ENCODE data around the gene TRIOBP.

TRIOBP gene

GRCh38 chr22:37764622-37765021 is 67.8 kb downstream of the TRIOBP start:
- DNase-seq (ENCODE audit: low spot score in 2 of 2): no peak

GRCh38 chr22:37765498-37765897 is 68.7 kb downstream of the TRIOBP start:
- in situ Hi-C loops (cut with MboI; ENCODE audit: low sequenced_read_pairs): no loop called here

More at GRCh38 chr22:37764622-37765021, 67.8 kb downstream of the TRIOBP start:
- no peaks in the 10 kb centered on the region for H3K27me3 ChIP-seq (ENCODE audit: low read depth)
- in situ Hi-C loops (cut with MboI; ENCODE audit: low sequenced_read_pairs): no loop called here
- H3K4me1 ChIP-seq: no peaks in the 10 kb centered on the region
- no peak overlapping the region for H3K4me3 ChIP-seq
- H3K9me3 ChIP-seq: no peaks in the 10 kb centered on the region
- H3K36me3 ChIP-seq (replicated peaks): peaks cover 8% of the 10 kb centered on the region

GRCh38 chr22:37765953-37766576 is 69.2 kb downstream of the TRIOBP start:
- no peak overlapping the region for H3K4me3 ChIP-seq
- H3K36me3 ChIP-seq (replicated peaks): peaks cover 2% of the 10 kb centered on the region
- H3K4me1 ChIP-seq: no peaks in the 10 kb centered on the region
- H3K27me3 ChIP-seq (ENCODE audit: low read depth): no peaks in the 10 kb centered on the region
- in situ Hi-C loops (cut with MboI; ENCODE audit: low sequenced_read_pairs): no loop called here
- no peak for DNase-seq (ENCODE audit: low spot score in 2 of 2)
- no peaks in the 10 kb centered on the region for H3K9me3 ChIP-seq

More at GRCh38 chr22:37765498-37765897, 68.7 kb downstream of the TRIOBP start:
- no peaks in the 10 kb centered on the region for H3K9me3 ChIP-seq
- no peaks in the 10 kb centered on the region for H3K4me1 ChIP-seq
- H3K4me3 ChIP-seq: no peak overlapping the region
- H3K27me3 ChIP-seq (ENCODE audit: low read depth): no peaks in the 10 kb centered on the region
- no peak for DNase-seq (ENCODE audit: low spot score in 2 of 2)
- no peaks in the 10 kb centered on the region; the same call in none of the 2 replicates for H3K36me3 ChIP-seq (replicated peaks)

GRCh38 chr22:37768273-37768672 is 71.4 kb downstream of the TRIOBP start:
- no peaks in the 10 kb centered on the region for H3K27me3 ChIP-seq (ENCODE audit: low read depth)
- H3K9me3 ChIP-seq: no peaks in the 10 kb centered on the region
- peaks cover 13% of the 10 kb centered on the region for H3K36me3 ChIP-seq (replicated peaks)
- peak in 1 of 2 experiments; percentile 37 for DNase-seq (ENCODE audit: low spot score in 2 of 2)
- H3K4me1 ChIP-seq: no peaks in the 10 kb centered on the region
- in situ Hi-C loops (cut with MboI; ENCODE audit: low sequenced_read_pairs): no loop called here
- no peak overlapping the region for H3K4me3 ChIP-seq

- no peak overlapping the region for H3K4me3 ChIP-seq
- no peaks in the 10 kb centered on the region for H3K4me1 ChIP-seq
- no peak for DNase-seq (ENCODE audit: low spot score in 2 of 2)
- no peaks in the 10 kb centered on the region for H3K9me3 ChIP-seq
- H3K27me3 ChIP-seq (ENCODE audit: low read depth): no peaks in the 10 kb centered on the region
- peaks cover 13% of the 10 kb centered on the region for H3K36me3 ChIP-seq (replicated peaks)
- in situ Hi-C loops (cut with MboI; ENCODE audit: low sequenced_read_pairs): no loop called here
Observed at GRCh38 chr22:37769056-37769455, 72.2 kb downstream of the TRIOBP start.

- Histone ChIP-seq H3K4me3 (no peak overlapping the region), H3K9me3 (no peaks in the 10 kb centered on the region), H3K4me1 (no peaks in the 10 kb centered on the region), H3K36me3 (replicated peaks) (peaks cover 13% of the 10 kb centered on the region), H3K27me3 (ENCODE audit: low read depth) (no peaks in the 10 kb centered on the region)
- DNase-seq (ENCODE audit: low spot score in 2 of 2): no peak
- in situ Hi-C loops (cut with MboI; ENCODE audit: low sequenced_read_pairs): no loop called here
Observed at GRCh38 chr22:37771081-37771480, 74.2 kb downstream of the TRIOBP start.

- peaks cover 13% of the 10 kb centered on the region for H3K36me3 ChIP-seq (replicated peaks)
- no peaks in the 10 kb centered on the region for H3K27me3 ChIP-seq (ENCODE audit: low read depth)
- DNase-seq (ENCODE audit: low spot score in 2 of 2): no peak
- peaks cover 4% of the 10 kb centered on the region for H3K4me1 ChIP-seq
- in situ Hi-C loops (cut with MboI; ENCODE audit: low sequenced_read_pairs): no loop called here
- no peak overlapping the region for H3K4me3 ChIP-seq
- no peaks in the 10 kb centered on the region for H3K9me3 ChIP-seq
Observed at GRCh38 chr22:37771702-37772427, 75.0 kb downstream of the TRIOBP start.

- Histone ChIP-seq H3K36me3 (replicated peaks) (peaks cover 13% of the 10 kb centered on the region), H3K9me3 (no peaks in the 10 kb centered on the region), H3K4me1 (peaks cover 10% of the 10 kb centered on the region), H3K27me3 (ENCODE audit: low read depth) (no peaks in the 10 kb centered on the region), H3K4me3 (no peak overlapping the region)
- no peak for DNase-seq (ENCODE audit: low spot score in 2 of 2)
- in situ Hi-C loops (cut with MboI; ENCODE audit: low sequenced_read_pairs): no loop called here
Observed at GRCh38 chr22:37774728-37775127, 77.9 kb downstream of the TRIOBP start.

GRCh38 chr22:37775785-37776638 is 79.2 kb downstream of the TRIOBP start:
- H3K36me3 ChIP-seq (replicated peaks): peaks cover 11% of the 10 kb centered on the region
- no peak overlapping the region for H3K4me3 ChIP-seq
- no peaks in the 10 kb centered on the region for H3K9me3 ChIP-seq
- in situ Hi-C loops (cut with MboI; ENCODE audit: low sequenced_read_pairs): no loop called here
- peaks cover 10% of the 10 kb centered on the region for H3K4me1 ChIP-seq
- H3K27me3 ChIP-seq (ENCODE audit: low read depth): no peaks in the 10 kb centered on the region
- DNase-seq (ENCODE audit: low spot score in 2 of 2): no peak

GRCh38 chr22:37776639-37777005 is 79.8 kb downstream of the TRIOBP start:
- DNase-seq (ENCODE audit: low spot score in 2 of 2): no peak
- H3K4me3 ChIP-seq: no peak overlapping the region
- H3K27me3 ChIP-seq (ENCODE audit: low read depth): no peaks in the 10 kb centered on the region
- H3K4me1 ChIP-seq: peaks cover 10% of the 10 kb centered on the region
- no peaks in the 10 kb centered on the region for H3K9me3 ChIP-seq
- peaks cover 7% of the 10 kb centered on the region for H3K36me3 ChIP-seq (replicated peaks)
- in situ Hi-C loops (cut with MboI; ENCODE audit: low sequenced_read_pairs): no loop called here

- H3K9me3 ChIP-seq: no peaks in the 10 kb centered on the region
- H3K4me3 ChIP-seq: no peak overlapping the region
- H3K4me1 ChIP-seq: peaks cover 10% of the 10 kb centered on the region
- in situ Hi-C loops (cut with MboI; ENCODE audit: low sequenced_read_pairs): no loop called here
- H3K27me3 ChIP-seq (ENCODE audit: low read depth): no peaks in the 10 kb centered on the region
- peaks cover 3% of the 10 kb centered on the region for H3K36me3 ChIP-seq (replicated peaks)
- peak; percentile 56 to 74 for DNase-seq (ENCODE audit: low spot score in 2 of 2)
Observed at GRCh38 chr22:37777122-37777687, 80.4 kb downstream of the TRIOBP start.

- DNase-seq (ENCODE audit: low spot score in 2 of 2): no peak
- H3K36me3 ChIP-seq (replicated peaks): no peaks in the 10 kb centered on the region; the same call in 1 of the 2 replicates
- peaks cover 10% of the 10 kb centered on the region for H3K4me1 ChIP-seq
- H3K9me3 ChIP-seq: no peaks in the 10 kb centered on the region
- H3K27me3 ChIP-seq (ENCODE audit: low read depth): no peaks in the 10 kb centered on the region
- H3K4me3 ChIP-seq: no peak overlapping the region
- in situ Hi-C loops (cut with MboI; ENCODE audit: low sequenced_read_pairs): no loop called here
Observed at GRCh38 chr22:37778370-37779009, 81.6 kb downstream of the TRIOBP start.

- Histone ChIP-seq H3K36me3 (replicated peaks) (no peaks in the 10 kb centered on the region), H3K4me1 (peaks cover 8% of the 10 kb centered on the region), H3K4me3 (no peak overlapping the region), H3K27me3 (ENCODE audit: low read depth) (no peaks in the 10 kb centered on the region), H3K9me3 (no peaks in the 10 kb centered on the region)
- no peak for DNase-seq (ENCODE audit: low spot score in 2 of 2)
- in situ Hi-C loops (cut with MboI; ENCODE audit: low sequenced_read_pairs): no loop called here
Observed at GRCh38 chr22:37781434-37782059, 84.7 kb downstream of the TRIOBP start.

All from HAP-1 (cell line).